Measurements from ENCODE around the gene GALNS. TPM values are rescaled to one million over a fixed set of nuclear protein-coding genes. Genes with fewer than 3 reads are reported as not detected.

GALNS gene
- total and polyA plus RNA-seq, 9 donors, result 14.0 to 40.4 (median 21.6) TPM

DNA sequence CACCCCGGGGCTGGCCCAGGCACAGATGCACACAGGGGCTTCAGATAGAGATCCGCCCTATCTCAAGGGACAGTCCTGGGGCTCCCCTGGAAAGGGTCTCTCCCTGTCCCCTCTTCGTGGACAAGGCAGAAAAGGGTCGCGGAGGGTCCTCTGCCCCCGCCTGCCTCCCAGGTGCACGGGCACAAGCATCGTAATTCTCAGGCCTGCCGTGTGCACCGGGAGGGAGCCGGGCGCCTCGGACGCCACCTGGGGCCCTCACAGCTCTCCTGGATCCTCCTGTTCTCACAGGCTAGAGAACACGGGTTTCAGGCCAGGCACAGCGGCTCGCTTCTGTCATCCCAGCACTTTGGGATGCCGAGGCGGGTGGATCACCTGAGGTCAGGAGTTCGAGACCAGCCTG, 21.6 kb upstream of the GALNS start:
- WGBS, 3 donors, result 90 to 93% (median 93%) methylated on average over 20 of the region's 20 CpGs
- H3K27me3 ChIP-seq, result no peaks in the 10 kb centered on the region

DNA sequence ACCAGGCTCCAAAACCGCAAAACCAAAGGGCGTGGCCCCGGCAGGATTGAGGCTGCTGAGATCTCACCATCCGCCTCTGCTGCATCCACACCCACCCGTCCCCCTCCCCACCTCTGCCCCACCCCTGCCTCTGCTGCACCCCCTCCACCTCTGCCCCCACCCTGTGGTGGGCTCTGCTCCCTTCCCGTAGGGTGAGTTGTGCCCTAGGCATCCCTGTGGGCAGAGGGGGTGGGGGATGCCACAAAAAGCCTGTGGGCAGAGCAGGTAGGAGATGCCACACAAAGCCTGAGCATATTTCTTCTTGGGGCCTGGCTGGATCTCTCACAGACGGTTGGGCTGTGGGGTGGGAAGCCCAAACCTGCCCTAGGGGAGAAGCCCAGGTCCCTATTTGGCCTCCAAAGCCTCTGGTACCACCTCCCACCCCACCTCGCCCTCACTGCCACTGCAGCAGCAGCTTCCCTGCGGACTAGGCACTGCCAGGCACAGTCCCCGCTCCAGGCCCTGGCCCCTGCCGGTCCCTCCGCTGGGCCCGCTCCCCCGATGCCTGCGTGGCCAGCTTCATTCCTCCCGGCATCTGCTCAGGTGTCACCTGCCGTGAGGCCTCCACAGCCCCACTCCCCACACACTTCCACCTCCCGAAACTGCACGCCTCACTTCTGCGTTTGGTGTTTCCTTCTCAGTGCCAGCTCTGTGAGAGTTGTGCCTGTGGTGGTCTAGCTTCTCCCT, 21.0 kb upstream of the GALNS start:
- no peaks in the 10 kb centered on the region for H3K36me3 ChIP-seq
- WGBS, 3 donors, result 86% methylated on average over 20 of the region's 20 CpGs

More for the DNA sequence above, 21.6 kb upstream of the GALNS start:
- H3K4me3 ChIP-seq, result no peak overlapping the region
- no peaks in the 10 kb centered on the region for H3K4me1 ChIP-seq (ENCODE audit: insufficient read depth)
- H3K36me3 ChIP-seq, result no peaks in the 10 kb centered on the region
- intact Hi-C loops (cut with DNase I), result no loop called here
- H3K27ac ChIP-seq, result no peak overlapping the region
- DNase-seq, result no peak
- no peak for TF ChIP-seq EP300 (IDR thresholded peaks at IDR 0.05)
- TF ChIP-seq, protein P1, sequence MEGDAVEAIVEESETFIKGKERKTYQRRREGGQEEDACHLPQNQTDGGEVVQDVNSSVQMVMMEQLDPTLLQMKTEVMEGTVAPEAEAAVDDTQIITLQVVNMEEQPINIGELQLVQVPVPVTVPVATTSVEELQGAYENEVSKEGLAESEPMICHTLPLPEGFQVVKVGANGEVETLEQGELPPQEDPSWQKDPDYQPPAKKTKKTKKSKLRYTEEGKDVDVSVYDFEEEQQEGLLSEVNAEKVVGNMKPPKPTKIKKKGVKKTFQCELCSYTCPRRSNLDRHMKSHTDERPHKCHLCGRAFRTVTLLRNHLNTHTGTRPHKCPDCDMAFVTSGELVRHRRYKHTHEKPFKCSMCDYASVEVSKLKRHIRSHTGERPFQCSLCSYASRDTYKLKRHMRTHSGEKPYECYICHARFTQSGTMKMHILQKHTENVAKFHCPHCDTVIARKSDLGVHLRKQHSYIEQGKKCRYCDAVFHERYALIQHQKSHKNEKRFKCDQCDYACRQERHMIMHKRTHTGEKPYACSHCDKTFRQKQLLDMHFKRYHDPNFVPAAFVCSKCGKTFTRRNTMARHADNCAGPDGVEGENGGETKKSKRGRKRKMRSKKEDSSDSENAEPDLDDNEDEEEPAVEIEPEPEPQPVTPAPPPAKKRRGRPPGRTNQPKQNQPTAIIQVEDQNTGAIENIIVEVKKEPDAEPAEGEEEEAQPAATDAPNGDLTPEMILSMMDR (IDR thresholded peaks at IDR 0.05), result no peak
- TF ChIP-seq POLR2A (IDR thresholded peaks at IDR 0.05), result no peak
- no peaks in the 10 kb centered on the region for H3K9me3 ChIP-seq

DNA sequence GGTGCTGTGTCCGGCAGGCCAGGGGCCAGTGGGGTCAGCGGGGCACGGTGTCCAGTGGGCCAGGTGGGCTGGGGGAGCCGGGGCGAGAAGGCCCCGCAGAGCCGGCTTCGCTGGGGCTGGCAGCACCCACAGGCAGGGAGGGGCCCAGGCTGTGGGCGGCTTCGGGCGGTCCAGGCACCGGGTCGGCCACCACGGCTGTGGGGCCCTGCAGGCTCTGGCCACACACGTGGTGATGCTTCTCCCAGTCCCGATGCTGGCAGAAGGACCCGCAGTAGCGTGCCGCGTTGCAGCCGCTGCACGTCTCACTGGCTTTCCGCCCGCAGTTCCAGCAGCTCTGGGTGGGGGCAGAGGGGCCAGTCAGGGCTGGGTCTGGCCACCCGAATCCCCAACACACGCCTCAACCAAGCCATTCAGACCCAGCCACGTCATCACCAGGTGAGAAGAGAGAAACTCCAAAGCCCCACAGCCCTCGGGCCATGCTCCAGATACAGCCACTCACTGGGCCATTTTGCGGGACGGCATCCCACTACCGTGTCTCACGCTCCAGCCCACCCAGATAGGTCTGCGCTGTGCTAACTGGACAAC, 20.3 kb upstream of the GALNS start:
- Histone ChIP-seq H3K4me3 (no peak overlapping the region), H3K27ac (no peak overlapping the region), H3K36me3 (no peaks in the 10 kb centered on the region), H3K9me3 (no peaks in the 10 kb centered on the region), H3K27me3 (no peaks in the 10 kb centered on the region), H3K4me1 (ENCODE audit: insufficient read depth) (no peaks in the 10 kb centered on the region)
- intact Hi-C loops (cut with DNase I), result no loop called here
- WGBS, 3 donors, result 79 to 87% (median 84%) methylated on average over 18 to 33 of the region's 33 CpGs
- DNase-seq, result no peak
- TF ChIP-seq, protein P1 (IDR thresholded peaks at IDR 0.05), result no peak
- no peak for TF ChIP-seq POLR2A (IDR thresholded peaks at IDR 0.05)

More for the DNA sequence above, 21.0 kb upstream of the GALNS start:
- no peak for TF ChIP-seq POLR2A (IDR thresholded peaks at IDR 0.05)
- TF ChIP-seq EP300 (IDR thresholded peaks at IDR 0.05), result no peak
- TF ChIP-seq, protein P1 (IDR thresholded peaks at IDR 0.05), result no peak
- no peak for DNase-seq
- intact Hi-C loops (cut with DNase I), result no loop called here
- Histone ChIP-seq H3K9me3 (no peaks in the 10 kb centered on the region), H3K4me1 (ENCODE audit: insufficient read depth) (no peaks in the 10 kb centered on the region), H3K27me3 (no peaks in the 10 kb centered on the region), H3K27ac (no peak overlapping the region), H3K4me3 (no peak overlapping the region)

DNA sequence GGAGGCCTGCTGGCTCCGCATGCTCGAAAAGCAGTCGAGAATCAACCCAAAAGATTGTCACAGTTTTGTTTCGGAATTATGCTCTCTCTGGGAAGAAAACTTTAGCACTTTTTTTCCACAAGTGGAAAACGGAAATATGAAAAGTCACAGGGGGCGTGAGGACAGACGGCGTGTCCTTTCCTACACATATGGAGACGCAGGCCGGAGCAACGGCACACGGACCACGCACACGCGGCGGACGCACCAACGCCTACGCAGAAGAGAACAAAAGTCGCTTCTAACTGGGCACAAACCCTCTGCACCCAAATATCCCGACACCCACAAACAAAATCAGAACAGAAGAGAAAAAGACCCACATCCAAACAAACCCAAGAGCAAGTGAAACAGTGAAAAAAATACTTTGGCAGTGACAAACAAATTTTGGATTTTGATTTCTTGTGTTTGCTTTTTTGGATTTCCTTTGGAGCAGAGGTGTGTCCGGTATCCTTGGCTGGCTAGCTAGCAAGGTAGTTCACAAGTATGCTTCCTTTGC, 19.0 kb upstream of the GALNS start:
- 87 to 90% (median 90%) methylated on average over 22 of the region's 22 CpGs for whole genome bisulfite sequencing, 3 donors
- Histone ChIP-seq H3K36me3 (no peaks in the 10 kb centered on the region), H3K27ac (no peak overlapping the region), H3K4me3 (no peak overlapping the region), H3K9me3 (no peaks in the 10 kb centered on the region), H3K4me1 (ENCODE audit: insufficient read depth) (peaks cover 1% of the 10 kb centered on the region), H3K27me3 (no peaks in the 10 kb centered on the region)
- intact Hi-C loops (cut with DNase I), result no loop called here
- TF ChIP-seq POLR2A (IDR thresholded peaks at IDR 0.05) (no peak), EP300 (IDR thresholded peaks at IDR 0.05) (no peak)
- TF ChIP-seq, protein P1 (IDR thresholded peaks at IDR 0.05), result no peak
- no peak for DNase-seq
